ENCODE results near the gene LRRK2. TPM values are rescaled to one million over a fixed set of nuclear protein-coding genes. Genes with fewer than 3 reads are reported as not detected.

LRRK2 gene
- total RNA-seq, 2 experiments from 2014 or later = 5.9 to 28.4 TPM

GRCh38 chr12:40313928-40314327 lies 89.1 kb downstream of the LRRK2 start:
- POLR2A ChIA-PET = interaction anchor here (0.6 to 1.8 kb wide), 17 partner anchors 10 to 309 kb away, joined by 3 to 15 read pairs (median 3); no protein-coding TSS in a partner anchor
- peaks cover 31% of the 10 kb centered on the region for H3K36me3 ChIP-seq (ENCODE audit: insufficient read depth, low read length)
- no TSS peak for BruUV-seq (replicated peaks)
- no peaks in the 10 kb centered on the region for H3K9me3 ChIP-seq (ENCODE audit: low read length)
- CTCF ChIA-PET (ENCODE audit: unreplicated experiment) = interaction anchor here (0.7 to 1.1 kb wide), 2 partner anchors 82 to 89 kb away, joined by 3 read pairs; partner anchors contain the start of gene LRRK2
- peak overlapping the region; percentile 50 for H3K4me2 ChIP-seq (ENCODE audit: low read length)
- H3K27ac ChIP-seq (ENCODE audit: low read depth, low read length, poor library complexity, severe bottlenecking) = peak overlapping the region; percentile 35
- no peaks in the 10 kb centered on the region for H4K20me1 ChIP-seq (ENCODE audit: insufficient read depth, low read length)
- peak overlapping the region; percentile 40 for H3K4me3 ChIP-seq (ENCODE audit: low read depth, low read length, poor library complexity, severe bottlenecking)
- peaks cover 36% of the 10 kb centered on the region for H3K4me1 ChIP-seq (ENCODE audit: insufficient read depth, low read length, poor library complexity, severe bottlenecking)
- TF ChIP-seq, protein P1, sequence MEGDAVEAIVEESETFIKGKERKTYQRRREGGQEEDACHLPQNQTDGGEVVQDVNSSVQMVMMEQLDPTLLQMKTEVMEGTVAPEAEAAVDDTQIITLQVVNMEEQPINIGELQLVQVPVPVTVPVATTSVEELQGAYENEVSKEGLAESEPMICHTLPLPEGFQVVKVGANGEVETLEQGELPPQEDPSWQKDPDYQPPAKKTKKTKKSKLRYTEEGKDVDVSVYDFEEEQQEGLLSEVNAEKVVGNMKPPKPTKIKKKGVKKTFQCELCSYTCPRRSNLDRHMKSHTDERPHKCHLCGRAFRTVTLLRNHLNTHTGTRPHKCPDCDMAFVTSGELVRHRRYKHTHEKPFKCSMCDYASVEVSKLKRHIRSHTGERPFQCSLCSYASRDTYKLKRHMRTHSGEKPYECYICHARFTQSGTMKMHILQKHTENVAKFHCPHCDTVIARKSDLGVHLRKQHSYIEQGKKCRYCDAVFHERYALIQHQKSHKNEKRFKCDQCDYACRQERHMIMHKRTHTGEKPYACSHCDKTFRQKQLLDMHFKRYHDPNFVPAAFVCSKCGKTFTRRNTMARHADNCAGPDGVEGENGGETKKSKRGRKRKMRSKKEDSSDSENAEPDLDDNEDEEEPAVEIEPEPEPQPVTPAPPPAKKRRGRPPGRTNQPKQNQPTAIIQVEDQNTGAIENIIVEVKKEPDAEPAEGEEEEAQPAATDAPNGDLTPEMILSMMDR (conservative IDR thresholded peaks at IDR 0.05; ENCODE audit: low read length) = no peak
- TF ChIP-seq EZH2phosphoT487 (IDR thresholded peaks at IDR 0.05; ENCODE audit: borderline replicate concordance, low read depth, low read length) = no peak
- no peaks in the 10 kb centered on the region for H3K79me2 ChIP-seq (ENCODE audit: insufficient read depth, low read depth, low read length)
- DNase-seq (ENCODE audit: low spot score) = peak; percentile 53
- H2AFZ ChIP-seq (ENCODE audit: low read length) = peak overlapping the region; percentile 59; the same call in 1 of the 2 replicates
- intact Hi-C loops (cut with micrococcal nuclease; ENCODE audit: unreplicated experiment) = loop anchor here (1.0 to 5.0 kb wide), 5 partner anchors 52 to 303 kb away; partner anchors contain the start of genes LRRK2 and SLC2A13
- no peaks in the 10 kb centered on the region for H3K9me2 ChIP-seq (ENCODE audit: insufficient read depth, low read length)

DNA sequence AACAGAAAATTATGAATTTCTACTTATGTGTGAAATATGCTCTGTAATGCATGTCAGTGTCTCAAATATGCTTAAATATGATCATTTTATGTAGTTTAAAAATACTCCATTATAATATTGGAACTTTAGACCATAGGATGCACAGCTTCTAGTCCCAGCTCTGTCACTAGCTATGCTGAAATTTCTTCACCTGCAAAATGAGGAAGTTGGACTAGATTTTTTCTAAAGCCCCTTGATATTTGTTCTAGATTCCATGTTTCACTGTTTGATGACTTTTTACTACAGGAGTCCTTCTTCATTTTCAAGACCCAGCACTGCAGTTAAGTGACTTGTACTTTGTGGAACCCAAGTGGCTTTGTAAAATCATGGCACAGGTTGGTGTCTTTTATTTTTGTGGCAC lies 90.1 kb downstream of the LRRK2 start:
- peak overlapping the region; percentile 50 for H3K4me2 ChIP-seq (ENCODE audit: low read length)
- H3K4me3 ChIP-seq (ENCODE audit: low read depth, low read length, poor library complexity, severe bottlenecking) = no peak overlapping the region
- peaks cover 36% of the 10 kb centered on the region for H3K4me1 ChIP-seq (ENCODE audit: insufficient read depth, low read length, poor library complexity, severe bottlenecking)
- H3K27ac ChIP-seq (ENCODE audit: low read depth, low read length, poor library complexity, severe bottlenecking) = peak overlapping the region; percentile 35
- no peaks in the 10 kb centered on the region for H3K79me2 ChIP-seq (ENCODE audit: insufficient read depth, low read depth, low read length)
- no TSS peak for BruUV-seq (replicated peaks)
- H3K9me3 ChIP-seq (ENCODE audit: low read length) = no peaks in the 10 kb centered on the region
- peak overlapping the region; percentile 59; the same call in 1 of the 2 replicates for H2AFZ ChIP-seq (ENCODE audit: low read length)
- no peak for TF ChIP-seq EZH2phosphoT487 (IDR thresholded peaks at IDR 0.05; ENCODE audit: borderline replicate concordance, low read depth, low read length)
- TF ChIP-seq, protein P1 (conservative IDR thresholded peaks at IDR 0.05; ENCODE audit: low read length) = no peak
- H3K36me3 ChIP-seq (ENCODE audit: insufficient read depth, low read length) = peaks cover 31% of the 10 kb centered on the region
- CTCF ChIA-PET (ENCODE audit: unreplicated experiment) = no interaction called here
- peak; percentile 67 for DNase-seq (ENCODE audit: low spot score)
- POLR2A ChIA-PET = interaction anchor here (0.7 to 2.1 kb wide), 14 partner anchors 41 to 278 kb away, joined by 3 to 13 read pairs (median 4); no protein-coding TSS in a partner anchor
- intact Hi-C loops (cut with micrococcal nuclease; ENCODE audit: unreplicated experiment) = loop anchor here (5.0 kb wide), 1 partner anchor 53 kb away; no protein-coding TSS in a partner anchor
- no peaks in the 10 kb centered on the region for H3K9me2 ChIP-seq (ENCODE audit: insufficient read depth, low read length)
- no peaks in the 10 kb centered on the region for H4K20me1 ChIP-seq (ENCODE audit: insufficient read depth, low read length)

DNA sequence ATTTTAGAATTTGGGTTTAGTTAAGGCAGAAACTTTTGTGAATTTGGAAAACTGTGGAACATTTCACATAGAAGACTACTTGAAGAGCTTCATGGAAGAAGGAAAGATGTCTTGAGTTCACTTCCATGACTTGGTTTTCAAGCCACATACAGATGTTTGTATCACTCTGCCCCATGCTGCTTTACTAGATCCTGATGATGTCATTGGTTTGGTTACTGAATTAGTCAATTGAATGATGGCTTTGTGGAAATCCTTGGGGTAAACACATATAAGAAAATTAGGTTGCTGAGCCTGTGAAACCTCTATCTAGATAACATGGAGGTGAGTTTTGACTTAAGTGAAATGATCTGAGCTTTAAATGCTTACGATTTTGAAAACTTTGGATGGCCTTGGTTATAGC lies 90.6 kb downstream of the LRRK2 start:
- Histone ChIP-seq H3K79me2 (ENCODE audit: insufficient read depth, low read depth, low read length) (no peaks in the 10 kb centered on the region), H2AFZ (ENCODE audit: low read length) (no peak overlapping the region; the same call in 1 of the 2 replicates), H3K4me3 (ENCODE audit: low read depth, low read length, poor library complexity, severe bottlenecking) (no peak overlapping the region), H3K9me3 (ENCODE audit: low read length) (no peaks in the 10 kb centered on the region), H3K4me1 (ENCODE audit: insufficient read depth, low read length, poor library complexity, severe bottlenecking) (peaks cover 36% of the 10 kb centered on the region), H3K27ac (ENCODE audit: low read depth, low read length, poor library complexity, severe bottlenecking) (peak overlapping the region; percentile 35), H3K4me2 (ENCODE audit: low read length) (no peak overlapping the region), H4K20me1 (ENCODE audit: insufficient read depth, low read length) (no peaks in the 10 kb centered on the region), H3K36me3 (ENCODE audit: insufficient read depth, low read length) (peaks cover 28% of the 10 kb centered on the region), H3K9me2 (ENCODE audit: insufficient read depth, low read length) (no peaks in the 10 kb centered on the region)
- ChIA-PET CTCF (ENCODE audit: unreplicated experiment) (no interaction called here), POLR2A (interaction anchor here (0.7 to 2.1 kb wide), 12 partner anchors 9 to 278 kb away, joined by 3 to 7 read pairs (median 4); no protein-coding TSS in a partner anchor)
- no TSS peak for BruUV-seq (replicated peaks)
- intact Hi-C loops (cut with micrococcal nuclease; ENCODE audit: unreplicated experiment) = no loop called here
- no peak for DNase-seq (ENCODE audit: low spot score)
- TF ChIP-seq, protein P1 (conservative IDR thresholded peaks at IDR 0.05; ENCODE audit: low read length) = no peak
- no peak for TF ChIP-seq EZH2phosphoT487 (IDR thresholded peaks at IDR 0.05; ENCODE audit: borderline replicate concordance, low read depth, low read length)

Measured in OCI-LY7 (cell line).